Panc1 (cell line): ENCODE measurements around the gene PKLR.

ENCODE experiments used
- CTCF ChIP-seq: fragments of 450-650 bp; IDR thresholded peaks from 2 replicates; pipeline ENCODE4 v1.5.1; 2017; ENCODE audit warnings: mild to moderate bottlenecking
- POLR2AphosphoS5 ChIP-seq: IDR thresholded peaks from 2 replicates; pipeline ENCODE4 v1.6.1; 2012; ENCODE audit warnings: mild to moderate bottlenecking, low read depth, low read length, moderate library complexity
- REST ChIP-seq, 2 experiments: IDR thresholded peaks; 2 replicates each; pipeline ENCODE4 v1.6.1; 2011 to 2012; ENCODE audit warnings: low read depth in 2 of 2, control low read depth in 1 of 2, low read length in 1 of 2, mild to moderate bottlenecking in 1 of 2, moderate library complexity in 1 of 2; ENCODE audit not compliant: insufficient read depth in 1 of 2
- SIN3A ChIP-seq: IDR thresholded peaks from 2 replicates; pipeline ENCODE4 v1.6.1; 2012; ENCODE audit warnings: low read depth, mild to moderate bottlenecking, low read length, moderate library complexity, borderline replicate concordance; ENCODE audit not compliant: insufficient read depth
- TCF7L2 ChIP-seq: IDR thresholded peaks from 2 replicates; pipeline ENCODE4 v1.6.1; 2011; ENCODE audit warnings: mild to moderate bottlenecking, low read depth, low read length, inconsistent platforms

GRCh38 chr1:155250246-155250632 is 51.0 kb downstream of the PKLR start:
- TF ChIP-seq CTCF, result no peak
- TF ChIP-seq REST (IDR thresholded peaks at IDR 0.05; ENCODE audit: insufficient read depth in 1 of 2, low read depth in 2 of 2, low read length in 1 of 2), result no peak
- no peak for TF ChIP-seq SIN3A
- no peak for TF ChIP-seq POLR2AphosphoS5
- TF ChIP-seq TCF7L2, result no peak
